Measurements from ENCODE around the gene YAF2. TPM values are rescaled to one million over a fixed set of nuclear protein-coding genes. Genes with fewer than 3 reads are reported as not detected.

Gene YAF2
- total and polyA plus RNA-seq, 2 experiments from 2014 or later: 15.3 to 35.5 TPM

DNA sequence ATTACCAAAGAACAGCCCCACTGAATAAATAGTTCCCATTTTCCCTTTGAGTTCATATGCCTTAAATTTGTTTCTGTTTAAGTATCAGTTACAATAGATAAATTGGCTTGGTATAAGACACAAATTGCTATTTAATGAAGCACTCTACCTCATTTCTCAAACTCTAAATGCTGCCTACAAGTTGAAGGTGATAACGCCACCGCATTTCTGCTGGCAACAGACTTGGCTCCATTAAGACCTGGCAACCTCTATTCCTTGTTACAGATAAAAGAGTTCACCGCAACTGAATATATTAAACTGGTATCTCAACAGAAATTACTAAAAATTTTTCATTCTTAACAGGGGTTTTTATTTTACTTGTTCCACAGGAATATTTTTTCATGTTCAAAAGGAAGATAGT, 129.0 kb downstream of the YAF2 start:
- WGBS (ENCODE audit: low lambda C conversion rate, missing lambda C conversion rate): 98% methylated on average over 3 of the region's 3 CpGs
- H3K27me3 ChIP-seq: no peaks in the 10 kb centered on the region
- H3K9me2 ChIP-seq (replicated peaks; ENCODE audit: insufficient read depth): no peaks in the 10 kb centered on the region
- peaks cover 2% of the 10 kb centered on the region for H3K79me2 ChIP-seq
- H3K9me3 ChIP-seq (ENCODE audit: low read depth): no peaks in the 10 kb centered on the region
- no peaks in the 10 kb centered on the region for H3K36me3 ChIP-seq (replicated peaks; ENCODE audit: insufficient read depth, low read depth)
- H2AFZ ChIP-seq: no peak overlapping the region
- DNase-seq (ENCODE audit: low spot score): no peak
- no peaks in the 10 kb centered on the region for H4K20me1 ChIP-seq (ENCODE audit: insufficient read depth, poor library complexity, severe bottlenecking)
- no peak for TF ChIP-seq EZH2 (IDR thresholded peaks at IDR 0.05; ENCODE audit: borderline replicate concordance)
- TF ChIP-seq, protein P1, sequence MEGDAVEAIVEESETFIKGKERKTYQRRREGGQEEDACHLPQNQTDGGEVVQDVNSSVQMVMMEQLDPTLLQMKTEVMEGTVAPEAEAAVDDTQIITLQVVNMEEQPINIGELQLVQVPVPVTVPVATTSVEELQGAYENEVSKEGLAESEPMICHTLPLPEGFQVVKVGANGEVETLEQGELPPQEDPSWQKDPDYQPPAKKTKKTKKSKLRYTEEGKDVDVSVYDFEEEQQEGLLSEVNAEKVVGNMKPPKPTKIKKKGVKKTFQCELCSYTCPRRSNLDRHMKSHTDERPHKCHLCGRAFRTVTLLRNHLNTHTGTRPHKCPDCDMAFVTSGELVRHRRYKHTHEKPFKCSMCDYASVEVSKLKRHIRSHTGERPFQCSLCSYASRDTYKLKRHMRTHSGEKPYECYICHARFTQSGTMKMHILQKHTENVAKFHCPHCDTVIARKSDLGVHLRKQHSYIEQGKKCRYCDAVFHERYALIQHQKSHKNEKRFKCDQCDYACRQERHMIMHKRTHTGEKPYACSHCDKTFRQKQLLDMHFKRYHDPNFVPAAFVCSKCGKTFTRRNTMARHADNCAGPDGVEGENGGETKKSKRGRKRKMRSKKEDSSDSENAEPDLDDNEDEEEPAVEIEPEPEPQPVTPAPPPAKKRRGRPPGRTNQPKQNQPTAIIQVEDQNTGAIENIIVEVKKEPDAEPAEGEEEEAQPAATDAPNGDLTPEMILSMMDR (IDR thresholded peaks at IDR 0.05; ENCODE audit: poor library complexity): no peak
- TF ChIP-seq EZH2phosphoT487 (IDR thresholded peaks at IDR 0.05; ENCODE audit: low read depth, severe bottlenecking, unreplicated experiment): no peak
- no peak overlapping the region for H3K27ac ChIP-seq
- no peak overlapping the region for H3K4me3 ChIP-seq
- no peak overlapping the region for H3K4me2 ChIP-seq
- no peaks in the 10 kb centered on the region for H3K4me1 ChIP-seq (ENCODE audit: insufficient read depth)

Other genes starting within 250 kb of the YAF2 start
- gene GXYLT1, start 93.4 kb downstream of the YAF2 start, total RNA-seq: 21.2 and 28.8 TPM in 2 replicates
- gene GXYLT1, start 93.4 kb downstream of the YAF2 start, polyA plus RNA-seq: 9.0 and 11.6 TPM in 2 replicates
- gene ZCRB1, start 87.8 kb upstream of the YAF2 start, total RNA-seq: 25.6 and 27.7 TPM in 2 replicates
- 70.1 and 85.9 TPM in 2 replicates for gene ZCRB1, start 87.8 kb upstream of the YAF2 start, polyA plus RNA-seq
- gene PPHLN1, start 87.9 kb upstream of the YAF2 start, total RNA-seq: 61.1 and 65.4 TPM in 2 replicates
- gene PPHLN1, start 87.9 kb upstream of the YAF2 start, polyA plus RNA-seq: 38.1 and 53.9 TPM in 2 replicates